HG03175 (cell line): ENCODE results near the gene NTN1.

Source experiments
- ATAC-seq: cut with Tn5 transposase; IDR thresholded peaks from one replicate; pipeline ENCODE4 v1.9.1; 2021; ENCODE audit warnings: mild to moderate bottlenecking, moderate library complexity; ENCODE audit not compliant: unreplicated experiment

Gene NTN1

GRCh38 chr17:9228408-9229159 is 207.3 kb downstream of the NTN1 start:
- ATAC-seq = no peak

DNA sequence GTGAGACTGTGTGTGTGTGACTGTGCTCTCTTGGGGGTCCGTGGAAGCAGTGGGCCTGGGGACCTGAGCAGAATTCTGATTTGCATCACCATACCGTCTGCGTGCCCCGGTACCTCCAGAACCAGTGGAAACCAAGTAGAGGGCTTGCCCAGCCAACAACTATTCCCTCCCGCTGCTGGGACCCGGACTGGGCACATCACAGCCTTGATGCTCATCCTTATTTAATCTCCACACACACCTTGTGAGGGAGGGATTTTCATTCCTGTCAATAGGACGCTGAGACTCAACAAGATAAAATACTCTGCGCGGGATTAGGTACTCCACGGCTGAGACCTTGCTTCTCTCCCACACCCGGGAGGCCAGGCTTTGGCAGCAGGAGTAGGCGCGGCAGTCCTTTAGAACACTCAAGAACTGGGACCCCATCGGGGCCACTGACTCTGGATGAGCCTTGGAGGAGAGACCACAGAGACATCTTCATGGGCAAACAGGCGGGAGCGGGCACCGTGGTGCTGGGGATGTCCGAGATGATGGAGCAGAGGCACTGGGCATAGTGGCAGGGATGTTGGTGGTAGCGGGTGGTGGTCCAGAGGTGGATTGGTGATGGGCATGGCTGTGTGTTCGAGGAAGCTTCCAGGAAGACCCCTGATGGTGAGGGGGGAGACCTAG is 208.0 kb downstream of the NTN1 start:
- no peak for ATAC-seq

- no peak for ATAC-seq
Measured at GRCh38 chr17:9229826-9230201, 208.5 kb downstream of the NTN1 start.

DNA sequence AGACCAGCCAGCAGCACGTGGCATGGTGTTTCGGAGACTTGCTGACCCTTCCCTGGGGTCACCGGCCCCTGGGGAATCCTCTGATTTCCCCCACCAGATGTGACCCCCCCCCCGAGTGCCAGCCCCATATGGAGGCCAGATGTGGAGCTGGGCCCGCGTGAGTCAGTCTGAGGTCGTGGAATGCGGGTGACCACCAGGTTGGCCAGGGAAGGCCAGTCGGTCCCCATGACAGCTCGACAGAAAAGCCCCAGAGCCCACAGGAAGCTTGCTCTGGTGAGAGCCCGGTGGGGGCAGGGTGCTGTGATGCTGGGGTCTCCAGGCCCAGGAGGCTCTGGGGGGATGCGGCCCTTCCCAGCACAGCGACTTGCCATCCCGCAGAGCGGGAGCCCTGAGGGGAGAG is 209.0 kb downstream of the NTN1 start:
- ATAC-seq = no peak

DNA sequence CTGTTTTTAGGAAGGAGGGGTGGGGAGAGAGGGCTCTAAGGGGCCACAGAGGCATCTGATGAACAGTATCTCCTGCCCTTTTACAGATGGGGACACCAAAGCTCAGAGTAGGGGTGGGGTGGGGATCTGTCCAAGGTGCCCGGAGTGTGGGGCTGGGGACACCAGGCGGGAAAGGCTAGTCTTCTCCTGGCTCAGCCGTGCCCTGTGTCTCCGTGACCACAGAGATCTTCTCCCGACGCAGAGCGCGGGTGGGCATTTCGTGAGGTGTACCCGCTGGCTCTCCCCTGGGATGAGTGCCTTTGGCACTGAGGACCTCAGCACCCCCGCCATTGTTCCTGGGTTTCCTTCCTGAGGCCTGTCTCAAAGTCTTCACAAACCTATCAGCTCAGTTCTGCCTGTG is 209.6 kb downstream of the NTN1 start:
- no peak for ATAC-seq

- no peak for ATAC-seq
Measured at GRCh38 chr17:9231449-9232154, 210.3 kb downstream of the NTN1 start.

- no peak for ATAC-seq
Measured at GRCh38 chr17:9232155-9232475, 210.8 kb downstream of the NTN1 start.

DNA sequence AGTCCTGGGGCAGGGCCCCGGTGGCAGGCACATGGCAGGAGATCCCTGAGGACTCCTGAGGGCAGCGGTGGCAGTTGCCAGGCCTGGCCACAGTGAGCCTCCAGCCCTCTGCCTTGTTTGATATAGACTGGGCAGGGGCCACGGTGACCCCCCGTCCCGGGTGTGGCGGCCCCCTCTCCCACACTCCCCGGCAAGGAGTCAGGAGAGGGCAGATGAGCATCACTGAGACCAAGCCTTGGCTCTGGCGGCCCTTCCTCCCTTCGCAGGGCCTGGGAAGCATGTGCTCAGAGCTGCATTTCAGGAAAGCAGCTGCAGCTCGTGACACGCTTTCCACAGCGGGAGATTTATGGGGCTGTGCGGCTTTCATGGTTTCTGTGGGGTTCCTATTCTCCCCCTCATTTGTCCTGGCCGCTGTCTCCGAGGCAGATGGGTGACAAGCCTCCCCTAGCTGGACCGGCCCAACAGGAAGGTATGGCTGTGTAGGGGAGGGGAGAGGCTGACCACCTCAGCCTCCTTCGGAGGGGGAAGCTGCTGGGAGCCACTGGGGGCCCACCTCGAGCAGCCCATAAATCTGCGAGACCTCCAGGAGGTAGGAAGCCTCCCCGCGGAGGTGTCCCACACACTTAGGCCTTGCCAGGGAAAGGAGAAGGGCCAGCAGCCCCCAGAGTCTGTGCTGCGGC is 211.4 kb downstream of the NTN1 start:
- no peak for ATAC-seq

DNA sequence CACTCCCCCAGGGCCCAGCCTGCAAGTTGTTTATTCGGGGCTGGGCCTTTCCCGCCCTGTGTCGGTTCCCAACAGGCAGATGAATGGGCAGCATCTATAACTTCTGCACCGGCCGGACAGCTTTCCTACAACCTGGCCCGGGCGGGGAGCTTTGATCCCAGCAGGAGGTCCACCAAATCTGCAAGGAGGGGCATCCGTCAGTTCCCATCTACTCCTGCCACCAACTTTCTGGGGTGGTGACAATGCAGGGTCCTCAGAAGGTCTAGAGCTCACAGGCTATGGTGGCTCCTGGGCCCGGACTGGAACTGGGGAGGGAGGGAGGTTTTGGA is 211.9 kb downstream of the NTN1 start:
- no peak for ATAC-seq

DNA sequence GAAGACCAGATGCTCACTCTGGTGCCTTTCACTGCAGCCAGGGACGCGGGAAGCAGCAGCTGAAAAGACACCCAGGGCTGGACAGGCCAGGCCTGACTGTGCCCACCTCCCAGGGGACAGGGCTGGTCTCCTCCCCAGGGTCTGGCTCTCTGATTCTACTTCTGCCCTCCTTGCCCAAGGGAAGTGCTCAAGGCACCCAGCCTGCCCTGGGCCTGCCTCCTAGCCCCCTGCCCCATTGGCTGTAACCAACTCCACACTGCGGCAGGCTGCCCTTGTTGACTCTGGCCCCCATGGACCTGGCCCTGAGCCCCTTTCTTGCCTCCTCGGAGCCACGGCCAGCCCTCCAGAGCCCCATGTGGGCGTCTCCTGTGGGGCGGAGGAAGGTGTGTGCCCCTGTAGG is 212.5 kb downstream of the NTN1 start:
- no peak for ATAC-seq

GRCh38 chr17:9234389-9234945 is 213.2 kb downstream of the NTN1 start:
- no peak for ATAC-seq

DNA sequence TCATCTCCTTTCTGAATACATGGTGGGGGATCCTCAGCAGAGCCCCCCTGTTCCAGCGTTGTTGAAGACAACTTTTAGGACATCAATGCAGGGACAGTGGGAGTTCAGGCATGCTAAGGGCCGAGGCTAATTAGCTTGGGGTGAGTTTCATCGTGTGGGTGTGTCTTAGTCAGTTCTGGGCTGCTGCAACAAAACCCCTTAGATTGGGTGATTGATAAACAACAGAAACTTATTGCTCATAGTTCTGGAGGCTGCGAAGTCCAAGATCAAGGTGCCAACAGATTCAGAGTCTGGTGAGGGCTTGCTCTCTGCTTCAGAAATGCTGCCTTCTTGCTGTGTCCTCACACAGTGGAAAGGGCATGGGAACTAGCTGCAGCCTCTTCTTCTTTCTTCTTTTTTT is 214.0 kb downstream of the NTN1 start:
- no peak for ATAC-seq

GRCh38 chr17:9236286-9237052 is 215.2 kb downstream of the NTN1 start:
- ATAC-seq = no peak

- no peak for ATAC-seq
Measured at GRCh38 chr17:9237053-9237410, 215.7 kb downstream of the NTN1 start.

DNA sequence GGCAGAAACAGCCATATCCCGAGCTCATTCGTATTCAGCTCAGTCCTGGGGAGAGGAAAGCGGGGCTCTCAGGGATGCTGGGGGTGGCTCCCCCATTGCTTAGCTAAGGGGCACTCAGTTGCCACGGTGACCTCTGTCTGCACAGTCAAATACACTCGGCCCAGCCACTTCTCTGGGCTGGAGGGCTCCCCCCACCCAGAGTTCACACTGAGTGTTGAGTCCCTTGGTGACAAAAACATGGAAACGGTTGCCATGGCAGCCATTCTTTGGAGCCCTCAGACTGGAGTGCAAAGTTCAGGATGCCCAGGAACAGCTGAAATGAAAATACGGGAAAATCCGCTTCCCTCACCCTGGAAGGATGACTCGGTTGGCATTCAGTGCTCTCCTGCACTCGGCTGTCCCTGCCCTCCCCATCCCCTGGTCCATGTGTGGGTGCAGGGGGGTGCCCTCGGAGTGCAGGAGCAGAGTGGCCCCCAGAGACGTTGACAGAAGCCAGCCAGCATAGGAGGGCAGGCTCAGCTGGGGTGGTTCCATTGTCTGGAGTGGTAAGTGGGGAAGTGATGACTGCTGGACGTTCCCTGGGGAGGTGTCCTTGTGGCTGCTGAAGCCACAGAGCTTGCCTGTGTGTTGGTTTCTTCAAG is 216.5 kb downstream of the NTN1 start:
- ATAC-seq = no peak

DNA sequence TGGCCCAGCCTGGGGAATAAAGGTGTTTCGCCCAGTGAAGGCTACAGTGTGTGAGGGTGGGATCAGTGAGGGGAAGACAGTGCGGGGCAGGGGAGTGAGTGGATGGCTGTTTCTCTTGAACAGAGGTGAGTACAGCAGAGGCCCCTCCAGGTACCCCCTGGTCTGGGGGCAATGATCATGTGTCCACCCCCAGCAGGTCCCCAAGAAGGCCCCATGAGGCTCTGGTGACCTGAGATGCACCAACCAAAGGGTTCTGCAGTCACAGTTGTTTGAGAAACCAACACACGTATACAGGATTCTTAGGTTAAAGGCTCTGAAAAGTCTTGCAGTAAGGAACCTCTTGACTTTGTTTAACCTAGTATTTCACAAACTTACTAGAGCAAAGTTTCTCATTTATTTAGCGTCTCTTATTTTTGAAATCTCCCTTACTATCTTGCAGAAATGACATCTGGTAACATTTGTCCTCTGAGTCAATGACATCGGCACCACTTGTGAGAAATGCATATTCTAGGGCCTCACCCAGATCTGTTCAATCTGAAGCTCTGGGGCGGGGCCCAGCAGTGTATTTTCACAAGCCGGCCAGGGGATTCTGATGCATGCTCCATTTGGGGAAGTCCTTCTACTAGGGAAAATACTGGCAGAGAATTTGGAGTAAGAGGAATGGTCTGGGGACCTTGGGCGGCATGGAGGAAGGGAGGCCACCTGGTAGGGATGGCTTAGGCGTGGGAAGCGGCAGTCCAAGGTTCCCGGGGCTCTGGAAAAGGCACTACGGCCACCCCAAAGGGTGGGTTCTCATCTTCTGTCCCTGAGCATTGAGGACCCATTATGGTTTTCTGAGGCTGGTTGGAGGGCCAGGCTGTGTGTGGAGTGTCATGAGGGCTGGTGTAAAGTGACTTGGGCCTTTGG is 217.3 kb downstream of the NTN1 start:
- ATAC-seq = no peak

DNA sequence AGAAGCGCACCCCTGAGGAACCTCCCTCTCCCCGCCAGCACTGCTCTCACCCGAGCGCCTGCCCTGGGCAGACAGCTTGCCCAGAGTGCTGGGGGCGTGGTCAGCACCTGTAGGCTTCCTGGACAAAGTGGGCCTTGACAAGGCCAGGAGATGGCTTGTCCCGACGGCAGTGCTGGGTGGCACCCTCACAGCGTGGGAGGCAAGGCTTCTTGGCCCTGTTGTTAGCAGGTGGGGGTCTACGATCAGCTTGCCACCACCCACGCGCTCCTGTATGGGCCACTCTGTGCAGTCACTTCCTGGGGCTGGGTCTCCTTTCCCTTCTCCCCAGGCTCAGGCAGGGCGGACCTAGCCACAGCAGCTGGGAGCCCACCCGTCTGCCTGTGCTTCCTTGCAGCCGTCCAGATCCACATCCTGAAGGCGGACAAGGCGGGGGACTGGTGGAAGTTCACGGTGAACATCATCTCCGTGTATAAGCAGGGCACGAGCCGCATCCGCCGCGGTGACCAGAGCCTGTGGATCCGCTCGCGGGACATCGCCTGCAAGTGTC is 218.0 kb downstream of the NTN1 start:
- ATAC-seq = peak; percentile 15

DNA sequence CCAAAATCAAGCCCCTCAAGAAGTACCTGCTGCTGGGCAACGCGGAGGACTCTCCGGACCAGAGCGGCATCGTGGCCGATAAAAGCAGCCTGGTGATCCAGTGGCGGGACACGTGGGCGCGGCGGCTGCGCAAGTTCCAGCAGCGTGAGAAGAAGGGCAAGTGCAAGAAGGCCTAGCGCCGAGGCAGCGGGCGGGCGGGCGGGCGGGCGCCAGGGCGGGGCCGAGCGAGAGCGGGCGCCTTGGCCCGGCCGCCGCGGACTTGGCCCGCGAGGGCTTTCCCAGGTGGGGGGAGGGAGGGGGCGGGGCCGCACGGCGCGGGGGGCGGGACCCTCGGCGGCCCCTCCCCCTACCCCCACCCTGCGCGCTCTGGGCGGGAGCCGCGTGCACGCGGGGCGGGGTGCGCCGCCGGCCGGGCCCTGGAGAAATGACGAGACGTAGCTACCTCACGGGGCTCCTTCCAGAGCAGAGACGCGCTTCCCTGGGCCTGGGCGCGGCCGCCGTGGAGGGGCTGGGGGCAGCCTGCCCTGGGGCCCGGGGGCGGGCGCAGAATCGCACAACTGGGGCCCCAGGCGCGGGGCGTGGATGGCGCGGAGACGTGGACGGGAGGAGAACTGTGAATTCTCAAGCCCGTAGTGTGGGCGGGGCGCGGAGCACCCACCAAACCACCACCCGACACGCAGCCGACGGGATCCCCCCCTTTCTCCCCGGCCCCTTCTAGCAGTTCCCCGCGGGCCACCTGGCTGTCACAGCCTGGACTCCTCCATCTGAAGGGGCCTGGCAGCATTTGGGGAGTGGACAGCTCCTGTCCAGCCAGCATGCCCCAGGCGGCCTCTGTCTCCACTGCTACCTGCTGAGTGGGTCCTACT is 218.7 kb downstream of the NTN1 start:
- peak; percentile 57 for ATAC-seq
